ENCODE results near the gene SLC7A7.
A peak's percentile ranks its signal among the peaks of the same experiment; 100 is the strongest.

SLC7A7 gene

DNA sequence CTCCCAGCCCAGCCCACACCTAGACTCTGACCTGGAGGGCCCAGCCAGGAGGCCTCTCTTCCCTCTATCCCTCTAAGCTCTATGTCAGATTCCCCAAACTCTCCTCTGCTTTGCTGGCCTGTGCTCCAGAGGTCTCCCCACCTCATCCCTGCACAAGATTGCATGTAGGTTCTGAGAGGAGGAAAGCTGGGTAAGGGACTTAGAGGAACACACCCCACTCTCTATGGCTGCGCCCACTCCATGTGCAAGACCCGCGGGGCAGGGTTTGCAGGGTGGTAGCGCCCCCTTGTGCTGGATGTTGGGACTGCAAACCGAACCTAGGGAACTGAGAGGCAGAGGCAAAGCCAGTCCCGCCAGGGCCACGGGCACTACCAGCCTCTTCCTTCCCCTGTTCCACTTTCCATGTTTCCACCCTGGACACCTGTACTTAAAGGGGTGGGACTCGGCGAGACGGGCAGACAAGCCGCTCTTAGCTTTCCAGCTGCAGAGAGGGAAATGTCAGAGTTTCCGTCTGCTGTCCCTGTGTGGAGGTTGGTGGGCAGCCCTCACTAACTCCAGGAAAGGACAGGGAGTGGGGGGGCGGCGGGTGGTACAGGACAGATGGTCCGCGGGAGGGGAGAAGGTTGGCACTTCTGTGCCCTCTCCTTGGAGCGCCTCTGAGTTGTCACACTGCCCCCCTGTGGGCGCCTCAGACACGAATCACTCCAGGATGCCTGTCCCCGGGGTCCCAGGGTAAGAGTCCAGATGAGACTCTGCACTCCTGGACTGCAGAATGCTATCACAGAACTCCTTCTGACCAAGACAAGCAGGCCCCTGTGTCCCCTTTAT is 37.9 kb upstream of the SLC7A7 start (continued):
- TF ChIP-seq ZNF449 (tag by site-specific recombination; IDR thresholded peaks at IDR 0.05) (no peak; the same call in 1 of the 2 replicates), BCL11B (tag by site-specific recombination; IDR thresholded peaks at IDR 0.05; ENCODE audit: low read depth) (no peak), GLIS2 (tag by site-specific recombination; IDR thresholded peaks at IDR 0.05) (no peak), ZNF174 (tag by site-specific recombination; IDR thresholded peaks at IDR 0.05) (no peak), ZNF501 (tag by site-specific recombination; IDR thresholded peaks at IDR 0.05) (no peak), ZNF18 (tag by site-specific recombination; IDR thresholded peaks at IDR 0.05) (0 out of 2 replicates have a peak, but pooled peaks have one; percentile 20), ZNF792 (tag by site-specific recombination; IDR thresholded peaks at IDR 0.05) (no peak), ZFP37 (tag by site-specific recombination; IDR thresholded peaks at IDR 0.05) (no peak), EGR2 (tag by site-specific recombination; IDR thresholded peaks at IDR 0.05; ENCODE audit: low read depth) (peak; percentile 68), RBAK (tag by site-specific recombination; IDR thresholded peaks at IDR 0.05) (no peak), ZNF510 (tag by site-specific recombination; IDR thresholded peaks at IDR 0.05; ENCODE audit: insufficient replicate concordance) (no peak), ZBTB7A (tag by site-specific recombination; IDR thresholded peaks at IDR 0.05; ENCODE audit: low read depth) (0 out of 2 replicates have a peak, but pooled peaks have one; percentile 48), ZNF416 (tag by site-specific recombination; IDR thresholded peaks at IDR 0.05) (no peak), ZNF621 (tag by site-specific recombination; IDR thresholded peaks at IDR 0.05) (no peak), ZNF140 (tag by site-specific recombination; IDR thresholded peaks at IDR 0.05) (no peak), ZNF280C (tag by site-specific recombination; IDR thresholded peaks at IDR 0.05) (no peak), ZNF214 (tag by site-specific recombination; IDR thresholded peaks at IDR 0.05; ENCODE audit: borderline replicate concordance) (no peak)
- TF ChIP-seq, protein P1, sequence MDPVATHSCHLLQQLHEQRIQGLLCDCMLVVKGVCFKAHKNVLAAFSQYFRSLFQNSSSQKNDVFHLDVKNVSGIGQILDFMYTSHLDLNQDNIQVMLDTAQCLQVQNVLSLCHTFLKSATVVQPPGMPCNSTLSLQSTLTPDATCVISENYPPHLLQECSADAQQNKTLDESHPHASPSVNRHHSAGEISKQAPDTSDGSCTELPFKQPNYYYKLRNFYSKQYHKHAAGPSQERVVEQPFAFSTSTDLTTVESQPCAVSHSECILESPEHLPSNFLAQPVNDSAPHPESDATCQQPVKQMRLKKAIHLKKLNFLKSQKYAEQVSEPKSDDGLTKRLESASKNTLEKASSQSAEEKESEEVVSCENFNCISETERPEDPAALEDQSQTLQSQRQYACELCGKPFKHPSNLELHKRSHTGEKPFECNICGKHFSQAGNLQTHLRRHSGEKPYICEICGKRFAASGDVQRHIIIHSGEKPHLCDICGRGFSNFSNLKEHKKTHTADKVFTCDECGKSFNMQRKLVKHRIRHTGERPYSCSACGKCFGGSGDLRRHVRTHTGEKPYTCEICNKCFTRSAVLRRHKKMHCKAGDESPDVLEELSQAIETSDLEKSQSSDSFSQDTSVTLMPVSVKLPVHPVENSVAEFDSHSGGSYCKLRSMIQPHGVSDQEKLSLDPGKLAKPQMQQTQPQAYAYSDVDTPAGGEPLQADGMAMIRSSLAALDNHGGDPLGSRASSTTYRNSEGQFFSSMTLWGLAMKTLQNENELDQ (tag by site-specific recombination; IDR thresholded peaks at IDR 0.05; ENCODE audit: low read depth) = no peak
- TF ChIP-seq, protein P2, sequence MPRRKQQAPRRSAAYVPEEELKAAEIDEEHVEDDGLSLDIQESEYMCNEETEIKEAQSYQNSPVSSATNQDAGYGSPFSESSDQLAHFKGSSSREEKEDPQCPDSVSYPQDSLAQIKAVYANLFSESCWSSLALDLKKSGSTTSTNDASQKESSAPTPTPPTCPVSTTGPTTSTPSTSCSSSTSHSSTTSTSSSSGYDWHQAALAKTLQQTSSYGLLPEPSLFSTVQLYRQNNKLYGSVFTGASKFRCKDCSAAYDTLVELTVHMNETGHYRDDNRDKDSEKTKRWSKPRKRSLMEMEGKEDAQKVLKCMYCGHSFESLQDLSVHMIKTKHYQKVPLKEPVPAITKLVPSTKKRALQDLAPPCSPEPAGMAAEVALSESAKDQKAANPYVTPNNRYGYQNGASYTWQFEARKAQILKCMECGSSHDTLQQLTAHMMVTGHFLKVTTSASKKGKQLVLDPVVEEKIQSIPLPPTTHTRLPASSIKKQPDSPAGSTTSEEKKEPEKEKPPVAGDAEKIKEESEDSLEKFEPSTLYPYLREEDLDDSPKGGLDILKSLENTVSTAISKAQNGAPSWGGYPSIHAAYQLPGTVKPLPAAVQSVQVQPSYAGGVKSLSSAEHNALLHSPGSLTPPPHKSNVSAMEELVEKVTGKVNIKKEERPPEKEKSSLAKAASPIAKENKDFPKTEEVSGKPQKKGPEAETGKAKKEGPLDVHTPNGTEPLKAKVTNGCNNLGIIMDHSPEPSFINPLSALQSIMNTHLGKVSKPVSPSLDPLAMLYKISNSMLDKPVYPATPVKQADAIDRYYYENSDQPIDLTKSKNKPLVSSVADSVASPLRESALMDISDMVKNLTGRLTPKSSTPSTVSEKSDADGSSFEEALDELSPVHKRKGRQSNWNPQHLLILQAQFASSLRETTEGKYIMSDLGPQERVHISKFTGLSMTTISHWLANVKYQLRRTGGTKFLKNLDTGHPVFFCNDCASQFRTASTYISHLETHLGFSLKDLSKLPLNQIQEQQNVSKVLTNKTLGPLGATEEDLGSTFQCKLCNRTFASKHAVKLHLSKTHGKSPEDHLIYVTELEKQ (tag by site-specific recombination; IDR thresholded peaks at IDR 0.05; ENCODE audit: borderline replicate concordance) = no peak
- TF ChIP-seq, protein P3, sequence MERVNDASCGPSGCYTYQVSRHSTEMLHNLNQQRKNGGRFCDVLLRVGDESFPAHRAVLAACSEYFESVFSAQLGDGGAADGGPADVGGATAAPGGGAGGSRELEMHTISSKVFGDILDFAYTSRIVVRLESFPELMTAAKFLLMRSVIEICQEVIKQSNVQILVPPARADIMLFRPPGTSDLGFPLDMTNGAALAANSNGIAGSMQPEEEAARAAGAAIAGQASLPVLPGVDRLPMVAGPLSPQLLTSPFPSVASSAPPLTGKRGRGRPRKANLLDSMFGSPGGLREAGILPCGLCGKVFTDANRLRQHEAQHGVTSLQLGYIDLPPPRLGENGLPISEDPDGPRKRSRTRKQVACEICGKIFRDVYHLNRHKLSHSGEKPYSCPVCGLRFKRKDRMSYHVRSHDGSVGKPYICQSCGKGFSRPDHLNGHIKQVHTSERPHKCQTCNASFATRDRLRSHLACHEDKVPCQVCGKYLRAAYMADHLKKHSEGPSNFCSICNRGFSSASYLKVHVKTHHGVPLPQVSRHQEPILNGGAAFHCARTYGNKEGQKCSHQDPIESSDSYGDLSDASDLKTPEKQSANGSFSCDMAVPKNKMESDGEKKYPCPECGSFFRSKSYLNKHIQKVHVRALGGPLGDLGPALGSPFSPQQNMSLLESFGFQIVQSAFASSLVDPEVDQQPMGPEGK (tag by site-specific recombination; IDR thresholded peaks at IDR 0.05) = peak; percentile 37; the same call in 1 of the 2 replicates
- TF ChIP-seq, protein P4, sequence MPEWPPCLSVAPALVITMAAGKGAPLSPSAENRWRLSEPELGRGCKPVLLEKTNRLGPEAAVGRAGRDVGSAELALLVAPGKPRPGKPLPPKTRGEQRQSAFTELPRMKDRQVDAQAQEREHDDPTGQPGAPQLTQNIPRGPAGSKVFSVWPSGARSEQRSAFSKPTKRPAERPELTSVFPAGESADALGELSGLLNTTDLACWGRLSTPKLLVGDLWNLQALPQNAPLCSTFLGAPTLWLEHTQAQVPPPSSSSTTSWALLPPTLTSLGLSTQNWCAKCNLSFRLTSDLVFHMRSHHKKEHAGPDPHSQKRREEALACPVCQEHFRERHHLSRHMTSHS (tag by site-specific recombination; IDR thresholded peaks at IDR 0.05) = no peak
- TF ChIP-seq, protein P5, sequence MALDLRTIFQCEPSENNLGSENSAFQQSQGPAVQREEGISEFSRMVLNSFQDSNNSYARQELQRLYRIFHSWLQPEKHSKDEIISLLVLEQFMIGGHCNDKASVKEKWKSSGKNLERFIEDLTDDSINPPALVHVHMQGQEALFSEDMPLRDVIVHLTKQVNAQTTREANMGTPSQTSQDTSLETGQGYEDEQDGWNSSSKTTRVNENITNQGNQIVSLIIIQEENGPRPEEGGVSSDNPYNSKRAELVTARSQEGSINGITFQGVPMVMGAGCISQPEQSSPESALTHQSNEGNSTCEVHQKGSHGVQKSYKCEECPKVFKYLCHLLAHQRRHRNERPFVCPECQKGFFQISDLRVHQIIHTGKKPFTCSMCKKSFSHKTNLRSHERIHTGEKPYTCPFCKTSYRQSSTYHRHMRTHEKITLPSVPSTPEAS (tag by site-specific recombination; IDR thresholded peaks at IDR 0.05) = no peak; the same call in 1 of the 2 replicates
